ENCODE measurements around the gene LRRC56.
A peak's percentile ranks its signal among the peaks of the same experiment; 100 is the strongest.

Gene LRRC56

GRCh38 chr11:560305-561147, 23.2 kb downstream of the LRRC56 start, which contains the start of the genes LMNTD2 and RASSF7:
Gene LMNTD2, minus strand, starts transcription at chr11:560738. Its CDS starts 22 bp downstream, at chr11:560716.
Gene RASSF7, plus strand, starts transcription at chr11:560970. Its CDS starts 799 bp downstream, at chr11:561769.
- Histone ChIP-seq H3K27ac (ENCODE audit: insufficient read depth, low read depth, low read length, poor library complexity, severe bottlenecking) (no peak within 1 kb of the TSS), H3K36me3 (ENCODE audit: control insufficient read depth, insufficient read depth, low read length) (no peaks in the 10 kb centered on the region), H3K9me3 (ENCODE audit: control insufficient read depth, low read length) (no peaks in the 10 kb centered on the region), H3K4me1 (ENCODE audit: control insufficient read depth, insufficient read depth, low read length) (peaks cover 15% of the 10 kb centered on the region), H3K27me3 (ENCODE audit: control insufficient read depth, insufficient read depth, low read length, poor library complexity, severe bottlenecking) (peaks cover 60% of the 10 kb centered on the region), H3K4me3 (ENCODE audit: insufficient read depth, low read depth, low read length) (peak within 1 kb of the TSS; percentile 77)
- 1% methylated on average over 95 of the region's 95 CpGs for WGBS, 2 experiments

- Histone ChIP-seq H3K4me3 (ENCODE audit: insufficient read depth, low read depth, low read length) (peak overlapping the region; percentile 77), H3K36me3 (ENCODE audit: control insufficient read depth, insufficient read depth, low read length) (no peaks in the 10 kb centered on the region), H3K4me1 (ENCODE audit: control insufficient read depth, insufficient read depth, low read length) (peaks cover 21% of the 10 kb centered on the region), H3K9me3 (ENCODE audit: control insufficient read depth, low read length) (no peaks in the 10 kb centered on the region), H3K27ac (ENCODE audit: insufficient read depth, low read depth, low read length, poor library complexity, severe bottlenecking) (no peak overlapping the region), H3K27me3 (ENCODE audit: control insufficient read depth, insufficient read depth, low read length, poor library complexity, severe bottlenecking) (peaks cover 51% of the 10 kb centered on the region)
- 8 to 9% methylated on average over 67 of the region's 67 CpGs for WGBS, 2 experiments
Measured at GRCh38 chr11:561148-562003, 24.0 kb downstream of the LRRC56 start.

GRCh38 chr11:562046-562645, 24.8 kb downstream of the LRRC56 start:
- H3K36me3 ChIP-seq (ENCODE audit: control insufficient read depth, insufficient read depth, low read length), result no peaks in the 10 kb centered on the region
- no peak overlapping the region for H3K27ac ChIP-seq (ENCODE audit: insufficient read depth, low read depth, low read length, poor library complexity, severe bottlenecking)
- peaks cover 44% of the 10 kb centered on the region for H3K27me3 ChIP-seq (ENCODE audit: control insufficient read depth, insufficient read depth, low read length, poor library complexity, severe bottlenecking)
- no peaks in the 10 kb centered on the region for H3K9me3 ChIP-seq (ENCODE audit: control insufficient read depth, low read length)
- no peak overlapping the region for H3K4me3 ChIP-seq (ENCODE audit: insufficient read depth, low read depth, low read length)
- WGBS, 2 experiments, result 94 to 96% methylated on average over 29 of the region's 29 CpGs
- peaks cover 24% of the 10 kb centered on the region for H3K4me1 ChIP-seq (ENCODE audit: control insufficient read depth, insufficient read depth, low read length)

- H3K4me3 ChIP-seq (ENCODE audit: insufficient read depth, low read depth, low read length), result no peak overlapping the region
- H3K27ac ChIP-seq (ENCODE audit: insufficient read depth, low read depth, low read length, poor library complexity, severe bottlenecking), result no peak overlapping the region
Measured at GRCh38 chr11:563066-563811, 25.9 kb downstream of the LRRC56 start.

GRCh38 chr11:563812-564578, 26.7 kb downstream of the LRRC56 start:
- Histone ChIP-seq H3K4me3 (ENCODE audit: insufficient read depth, low read depth, low read length) (no peak overlapping the region), H3K27me3 (ENCODE audit: control insufficient read depth, insufficient read depth, low read length, poor library complexity, severe bottlenecking) (peaks cover 31% of the 10 kb centered on the region), H3K27ac (ENCODE audit: insufficient read depth, low read depth, low read length, poor library complexity, severe bottlenecking) (no peak overlapping the region), H3K4me1 (ENCODE audit: control insufficient read depth, insufficient read depth, low read length) (peaks cover 31% of the 10 kb centered on the region), H3K36me3 (ENCODE audit: control insufficient read depth, insufficient read depth, low read length) (no peaks in the 10 kb centered on the region), H3K9me3 (ENCODE audit: control insufficient read depth, low read length) (no peaks in the 10 kb centered on the region)
- 94 to 95% methylated on average over 12 of the region's 12 CpGs for WGBS, 2 experiments

More at GRCh38 chr11:563066-563811, 25.9 kb downstream of the LRRC56 start:
- peaks cover 37% of the 10 kb centered on the region for H3K27me3 ChIP-seq (ENCODE audit: control insufficient read depth, insufficient read depth, low read length, poor library complexity, severe bottlenecking)
- WGBS, 2 experiments, result 93 to 94% methylated on average over 18 of the region's 18 CpGs
- no peaks in the 10 kb centered on the region for H3K9me3 ChIP-seq (ENCODE audit: control insufficient read depth, low read length)
- no peaks in the 10 kb centered on the region for H3K36me3 ChIP-seq (ENCODE audit: control insufficient read depth, insufficient read depth, low read length)
- H3K4me1 ChIP-seq (ENCODE audit: control insufficient read depth, insufficient read depth, low read length), result peaks cover 30% of the 10 kb centered on the region

GRCh38 chr11:565921-566509, 28.7 kb downstream of the LRRC56 start:
- peaks cover 29% of the 10 kb centered on the region for H3K4me1 ChIP-seq (ENCODE audit: control insufficient read depth, insufficient read depth, low read length)
- H3K27me3 ChIP-seq (ENCODE audit: control insufficient read depth, insufficient read depth, low read length, poor library complexity, severe bottlenecking), result peaks cover 24% of the 10 kb centered on the region
- no peaks in the 10 kb centered on the region for H3K36me3 ChIP-seq (ENCODE audit: control insufficient read depth, insufficient read depth, low read length)
- no peak overlapping the region for H3K27ac ChIP-seq (ENCODE audit: insufficient read depth, low read depth, low read length, poor library complexity, severe bottlenecking)
- H3K4me3 ChIP-seq (ENCODE audit: insufficient read depth, low read depth, low read length), result no peak overlapping the region
- H3K9me3 ChIP-seq (ENCODE audit: control insufficient read depth, low read length), result no peaks in the 10 kb centered on the region
- WGBS, 2 experiments, result 78 to 81% methylated on average over 12 of the region's 12 CpGs

GRCh38 chr11:567011-567628, 29.8 kb downstream of the LRRC56 start:
- Histone ChIP-seq H3K9me3 (ENCODE audit: control insufficient read depth, low read length) (no peaks in the 10 kb centered on the region), H3K4me1 (ENCODE audit: control insufficient read depth, insufficient read depth, low read length) (peaks cover 31% of the 10 kb centered on the region), H3K27me3 (ENCODE audit: control insufficient read depth, insufficient read depth, low read length, poor library complexity, severe bottlenecking) (peaks cover 13% of the 10 kb centered on the region), H3K27ac (ENCODE audit: insufficient read depth, low read depth, low read length, poor library complexity, severe bottlenecking) (no peak overlapping the region), H3K4me3 (ENCODE audit: insufficient read depth, low read depth, low read length) (peak overlapping the region; percentile 50), H3K36me3 (ENCODE audit: control insufficient read depth, insufficient read depth, low read length) (no peaks in the 10 kb centered on the region)
- WGBS, 2 experiments, result 89 to 93% methylated on average over 18 of the region's 18 CpGs

GRCh38 chr11:567629-568292, 30.4 kb downstream of the LRRC56 start:
- H3K4me1 ChIP-seq (ENCODE audit: control insufficient read depth, insufficient read depth, low read length), result peaks cover 31% of the 10 kb centered on the region
- no peak overlapping the region for H3K27ac ChIP-seq (ENCODE audit: insufficient read depth, low read depth, low read length, poor library complexity, severe bottlenecking)
- WGBS, 2 experiments, result 19 to 21% methylated on average over 41 of the region's 41 CpGs
- H3K27me3 ChIP-seq (ENCODE audit: control insufficient read depth, insufficient read depth, low read length, poor library complexity, severe bottlenecking), result peaks cover 11% of the 10 kb centered on the region
- H3K4me3 ChIP-seq (ENCODE audit: insufficient read depth, low read depth, low read length), result peak overlapping the region; percentile 50
- no peaks in the 10 kb centered on the region for H3K9me3 ChIP-seq (ENCODE audit: control insufficient read depth, low read length)
- no peaks in the 10 kb centered on the region for H3K36me3 ChIP-seq (ENCODE audit: control insufficient read depth, insufficient read depth, low read length)

All from ectodermal cell (in vitro differentiated cells).